Activated CD8-positive, alpha-beta T cell treated with anti-CD3 and anti-CD28 coated beads for 36 hours (primary cell): ENCODE data around the gene ALDH1A1. TPM values are rescaled to one million over a fixed set of nuclear protein-coding genes. Genes with fewer than 3 reads are reported as not detected.

Source experiments
- ATAC-seq: fragments of 200-7000 bp; cut with Tn5 transposase; one replicate; pipeline ENCODE4 v1.10.0; 2021; ENCODE audit warnings: mild to moderate bottlenecking, moderate library complexity
- CTCF ChIA-PET: fragments of 350-600 bp; sonication (Branson Sonifier 250); formaldehyde crosslinking; loops from one replicate; lab custom pipeline; 2021; ENCODE audit warnings: antibody characterized with exemption; lab: Charles Lee
- POLR2A ChIA-PET: fragments of 350-600 bp; sonication (Branson Sonifier 250); formaldehyde crosslinking; loops from one replicate; lab custom pipeline; 2021; ENCODE audit warnings: antibody characterized with exemption; lab: Charles Lee
- DNase-seq: peaks from one replicate; pipeline ENCODE4 v3.0.0-alpha.2; 2020
- H3K27ac Mint-ChIP-seq: one replicate; pipeline ENCODE4 v1.8.0; 2021; ENCODE audit warnings: mild to moderate bottlenecking, mixed read lengths
- H3K27me3 Mint-ChIP-seq: one replicate; pipeline ENCODE4 v1.8.0; 2021; ENCODE audit warnings: mixed read lengths
- H3K36me3 Mint-ChIP-seq: one replicate; pipeline ENCODE4 v1.8.0; 2021; ENCODE audit warnings: low read depth, mixed read lengths
- H3K4me1 Mint-ChIP-seq: one replicate; pipeline ENCODE4 v1.8.0; 2021; ENCODE audit warnings: low read depth, mixed read lengths
- H3K4me3 Mint-ChIP-seq: one replicate; pipeline ENCODE4 v1.8.0; 2021; ENCODE audit warnings: mild to moderate bottlenecking, moderate library complexity, mixed read lengths
- H3K9me3 Mint-ChIP-seq: one replicate; pipeline ENCODE4 v1.8.0; 2021; ENCODE audit warnings: mixed read lengths
- intact Hi-C: fragments of 100-400 bp; cut with micrococcal nuclease; formaldehyde crosslinking; loops from one replicate; pipeline ENCODE4 v1.10.0; 2022
- total RNA-seq, 2 experiments: library from RNA; stranded (reverse); gene quantifications; one replicate each; pipeline ENCODE4 v1.2.3, GENCODE V29; 2021
- TF ChIP-seq, protein P1 (sequence below): fragments of 200-600 bp; IDR thresholded peaks from one replicate; pipeline ENCODE4 v1.8.0; 2022; ENCODE audit warnings: antibody characterized with exemption, mild to moderate bottlenecking

Gene ALDH1A1
- total RNA-seq, 2 experiments from 2014 or later = not detected

DNA sequence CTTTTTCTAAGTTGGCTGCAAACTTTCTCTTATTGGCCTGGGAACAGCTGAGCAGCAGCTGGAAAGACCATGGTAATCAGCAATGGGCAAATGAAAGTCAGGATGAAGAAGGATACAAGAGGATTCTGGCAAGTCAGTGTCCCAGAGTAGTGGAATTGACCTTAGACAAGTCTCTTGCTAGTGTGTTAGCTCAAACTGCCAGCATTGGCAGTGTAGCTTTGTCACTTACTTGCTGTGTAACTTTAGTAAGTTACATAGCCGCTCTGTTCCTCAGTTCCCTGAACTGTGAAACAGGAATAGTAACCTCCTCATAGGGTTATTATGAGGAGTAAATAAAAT, 3.6 kb downstream of the ALDH1A1 start:
- intact Hi-C loops = no loop called here
- DNase-seq = no peak
- no peak overlapping the region for H3K4me3 Mint-ChIP-seq
- POLR2A ChIA-PET = no interaction called here
- TF ChIP-seq, protein P1, sequence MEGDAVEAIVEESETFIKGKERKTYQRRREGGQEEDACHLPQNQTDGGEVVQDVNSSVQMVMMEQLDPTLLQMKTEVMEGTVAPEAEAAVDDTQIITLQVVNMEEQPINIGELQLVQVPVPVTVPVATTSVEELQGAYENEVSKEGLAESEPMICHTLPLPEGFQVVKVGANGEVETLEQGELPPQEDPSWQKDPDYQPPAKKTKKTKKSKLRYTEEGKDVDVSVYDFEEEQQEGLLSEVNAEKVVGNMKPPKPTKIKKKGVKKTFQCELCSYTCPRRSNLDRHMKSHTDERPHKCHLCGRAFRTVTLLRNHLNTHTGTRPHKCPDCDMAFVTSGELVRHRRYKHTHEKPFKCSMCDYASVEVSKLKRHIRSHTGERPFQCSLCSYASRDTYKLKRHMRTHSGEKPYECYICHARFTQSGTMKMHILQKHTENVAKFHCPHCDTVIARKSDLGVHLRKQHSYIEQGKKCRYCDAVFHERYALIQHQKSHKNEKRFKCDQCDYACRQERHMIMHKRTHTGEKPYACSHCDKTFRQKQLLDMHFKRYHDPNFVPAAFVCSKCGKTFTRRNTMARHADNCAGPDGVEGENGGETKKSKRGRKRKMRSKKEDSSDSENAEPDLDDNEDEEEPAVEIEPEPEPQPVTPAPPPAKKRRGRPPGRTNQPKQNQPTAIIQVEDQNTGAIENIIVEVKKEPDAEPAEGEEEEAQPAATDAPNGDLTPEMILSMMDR = no peak
- peaks cover 19% of the 10 kb centered on the region for H3K27me3 Mint-ChIP-seq
- ATAC-seq = no peak
- H3K36me3 Mint-ChIP-seq = no peaks in the 10 kb centered on the region
- H3K4me1 Mint-ChIP-seq = peaks cover 3% of the 10 kb centered on the region
- H3K9me3 Mint-ChIP-seq = no peaks in the 10 kb centered on the region
- no peak overlapping the region for H3K27ac Mint-ChIP-seq
- CTCF ChIA-PET = no interaction called here

DNA sequence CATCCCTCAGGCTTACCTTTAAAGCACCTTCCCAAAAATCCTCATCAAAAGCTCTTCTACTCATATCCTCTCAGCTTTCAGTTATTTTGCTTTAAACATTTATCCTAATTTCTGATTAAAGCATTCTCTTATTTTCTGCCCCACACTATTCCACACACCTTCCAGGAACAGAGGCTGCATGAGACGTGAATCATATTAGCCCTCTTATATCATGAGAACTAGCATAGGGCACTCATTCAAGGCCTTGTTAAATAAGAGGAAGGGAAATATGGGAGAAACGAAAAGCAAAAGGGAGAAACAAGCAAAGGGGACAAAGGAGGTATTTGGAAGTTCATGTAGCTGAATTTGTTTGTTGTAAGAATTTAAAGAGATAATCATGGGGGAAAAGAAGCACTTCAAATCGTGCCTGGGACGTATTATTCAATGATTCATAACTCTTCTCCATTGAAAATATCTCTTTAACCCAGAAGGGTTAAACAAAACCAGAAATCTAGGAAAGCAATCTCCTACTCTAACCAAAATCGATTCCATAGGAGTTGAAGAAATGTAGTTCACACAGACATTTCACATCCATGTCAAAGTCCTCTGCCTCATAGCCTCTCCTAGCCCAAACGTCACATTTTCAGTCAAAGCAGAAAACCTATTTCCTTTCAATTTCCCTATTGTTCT, 4.1 kb downstream of the ALDH1A1 start:
- Mint-ChIP-seq H3K27me3 (peaks cover 19% of the 10 kb centered on the region), H3K4me3 (no peak overlapping the region), H3K9me3 (no peaks in the 10 kb centered on the region), H3K4me1 (peaks cover 3% of the 10 kb centered on the region), H3K36me3 (no peaks in the 10 kb centered on the region), H3K27ac (no peak overlapping the region)
- CTCF ChIA-PET = interaction anchor here (0.8 kb wide), 1 partner anchor 130 kb away, joined by 3 read pairs; no protein-coding TSS in a partner anchor
- intact Hi-C loops = no loop called here
- TF ChIP-seq, protein P1 = no peak
- no peak for DNase-seq
- POLR2A ChIA-PET = no interaction called here
- no peak for ATAC-seq

- ChIA-PET CTCF (interaction anchor here (0.8 to 0.9 kb wide), 2 partner anchors 91 to 131 kb away, joined by 3 read pairs; no protein-coding TSS in a partner anchor), POLR2A (no interaction called here)
- DNase-seq (no peak), ATAC-seq (no peak)
- H3K27ac Mint-ChIP-seq = no peak overlapping the region
- H3K4me1 Mint-ChIP-seq = peaks cover 3% of the 10 kb centered on the region
- H3K27me3 Mint-ChIP-seq = peaks cover 21% of the 10 kb centered on the region
- H3K36me3 Mint-ChIP-seq = no peaks in the 10 kb centered on the region
- TF ChIP-seq, protein P1 = no peak
- no peak overlapping the region for H3K4me3 Mint-ChIP-seq
- no peaks in the 10 kb centered on the region for H3K9me3 Mint-ChIP-seq
- intact Hi-C loops = no loop called here
Measured at GRCh38 chr9:72947984-72948465, 4.8 kb downstream of the ALDH1A1 start.

DNA sequence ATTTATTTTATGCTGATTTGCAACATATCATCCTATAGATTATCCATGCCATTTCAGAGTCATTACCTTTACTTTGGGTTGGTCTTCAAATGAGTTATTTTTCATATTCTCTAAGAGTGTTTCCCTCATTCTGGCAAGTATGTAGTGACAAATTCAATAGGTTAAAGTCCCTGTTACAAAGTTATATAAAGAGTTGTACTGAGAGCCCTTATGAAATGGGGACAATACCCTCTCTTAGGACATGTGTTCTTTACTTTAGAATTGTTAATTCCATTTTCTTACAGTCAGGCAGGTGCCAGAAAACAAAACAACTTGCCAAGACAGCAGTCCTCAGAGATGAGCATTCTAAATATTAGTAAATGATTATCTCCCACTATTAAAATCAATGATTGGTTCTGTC, 6.0 kb downstream of the ALDH1A1 start:
- H3K36me3 Mint-ChIP-seq = no peaks in the 10 kb centered on the region
- POLR2A ChIA-PET = no interaction called here
- CTCF ChIA-PET = no interaction called here
- H3K4me1 Mint-ChIP-seq = no peaks in the 10 kb centered on the region
- intact Hi-C loops = no loop called here
- TF ChIP-seq, protein P1 = no peak
- H3K27me3 Mint-ChIP-seq = peaks cover 22% of the 10 kb centered on the region
- no peaks in the 10 kb centered on the region for H3K9me3 Mint-ChIP-seq
- no peak overlapping the region for H3K4me3 Mint-ChIP-seq
- ATAC-seq (no peak), DNase-seq (no peak)
- no peak overlapping the region for H3K27ac Mint-ChIP-seq

- Mint-ChIP-seq H3K27me3 (peaks cover 20% of the 10 kb centered on the region), H3K9me3 (no peaks in the 10 kb centered on the region), H3K36me3 (no peaks in the 10 kb centered on the region), H3K4me3 (no peak overlapping the region), H3K4me1 (no peaks in the 10 kb centered on the region), H3K27ac (no peak overlapping the region)
- TF ChIP-seq, protein P1 = no peak
- CTCF ChIA-PET = no interaction called here
- DNase-seq = no peak
- ATAC-seq = no peak
- intact Hi-C loops = no loop called here
- POLR2A ChIA-PET = no interaction called here
Measured at GRCh38 chr9:72946318-72946717, 6.5 kb downstream of the ALDH1A1 start.
